HCT116 (cell line): ENCODE results near the gene ADGRV1. TPM values are rescaled to one million over a fixed set of nuclear protein-coding genes. Genes with fewer than 3 reads are reported as not detected.

Experiments used
- ATAC-seq: fragments of 200-7000 bp; cut with Tn5 transposase; 2 replicates; pipeline ENCODE4 v1.9.1; 2020; ENCODE audit warnings: mild to moderate bottlenecking, moderate library complexity
- BruUV-seq: library from RNA; stranded (reverse); fragments of 400-500 nt; replicated peaks from 2 replicates; lab custom pipeline; 2021; lab: Mats Ljungman, UMichigan
- CTCF ChIA-PET: fragments of 300-600 bp; sonication (Branson Sonifier 250); formaldehyde crosslinking; loops from one replicate; lab custom pipeline; 2021; ENCODE audit warnings: antibody characterized with exemption; lab: Charles Lee
- POLR2A ChIA-PET: fragments of 300-600, 350-600 bp; sonication (Branson Sonifier 250); formaldehyde crosslinking; loops from one replicate; lab custom pipeline; 2021; ENCODE audit warnings: antibody characterized with exemption; lab: Charles Lee
- RAD21 ChIA-PET, 2 experiments: fragments of 300-600 bp; sonication (Branson Sonifier 250); formaldehyde crosslinking; loops; one replicate each; lab custom pipeline; 2023; ENCODE audit warnings: low total read pairs in 2 of 2; ENCODE audit not compliant: uncharacterized antibody in 2 of 2, unreplicated experiment in 2 of 2, low non-redundant PET in 1 of 2; lab: Charles Lee
- DNase-seq: peaks from one replicate; pipeline ENCODE4 v3.0.0-alpha.2; 2010; ENCODE audit warnings: low read depth, low spot score
- H2AFZ ChIP-seq: fragments of 200-600 bp; shearing (Covaris generic), sonication (generic); 2 replicates; pipeline ENCODE4 v1.6.1; 2017; ENCODE audit warnings: low read depth, mixed run types, mixed read lengths, antibody characterized with exemption, low read length; ENCODE audit not compliant: poor library complexity, severe bottlenecking
- H3K27ac ChIP-seq: 2 replicates; pipeline ENCODE4 v1.5.1; 2012; ENCODE audit warnings: low read depth, low read length
- H3K27me3 ChIP-seq: fragments of 200-600 bp; sonication (generic); 2 replicates; pipeline ENCODE4 v1.6.1; 2016; ENCODE audit warnings: mixed run types, low read length, mixed read lengths; ENCODE audit not compliant: insufficient read depth
- H3K36me3 ChIP-seq, 2 experiments: fragments of 200-500 bp in 1 of 2; fragments of 200-600 bp in 1 of 2; sonication (Bioruptor generic) in 1 of 2; sonication (generic) in 1 of 2; 2 replicates each; pipeline versions ENCODE4 v1.5.1 to v1.6.1; 2014 to 2016; ENCODE audit warnings: low read length in 2 of 2, inconsistent platforms in 1 of 2, mixed read lengths in 1 of 2, mixed run types in 1 of 2; ENCODE audit not compliant: insufficient read depth in 2 of 2, control insufficient read depth in 1 of 2
- H3K4me1 ChIP-seq, 2 experiments: fragments of 200-600 bp in 1 of 2; sonication (generic) in 1 of 2; 2 replicates each; pipeline versions ENCODE4 v1.5.1 to v1.6.1; 2012 to 2017; ENCODE audit warnings: low read length in 2 of 2, inconsistent platforms in 1 of 2, mild to moderate bottlenecking in 1 of 2, mixed read lengths in 1 of 2, mixed run types in 1 of 2, moderate library complexity in 1 of 2; ENCODE audit not compliant: insufficient read depth in 2 of 2, control insufficient read depth in 1 of 2
- H3K4me2 ChIP-seq: fragments of 200-600 bp; sonication (generic); 2 replicates; pipeline ENCODE4 v1.6.1; 2017; ENCODE audit warnings: mixed run types, low read length, mixed read lengths
- H3K4me3 ChIP-seq, 2 experiments: fragments of 200-600 bp in 1 of 2; sonication (generic) in 1 of 2; replicated peaks in 1 of 2; 2 replicates each; pipeline ENCODE4 v1.5.1; 2011 to 2016; ENCODE audit warnings: low read length in 2 of 2, control low read depth in 1 of 2, low read depth in 1 of 2, mild to moderate bottlenecking in 1 of 2, mixed read lengths in 1 of 2, mixed run types in 1 of 2
- H3K79me2 ChIP-seq: fragments of 200-600 bp; sonication (generic); 2 replicates; pipeline ENCODE4 v1.6.1; 2017; ENCODE audit warnings: mild to moderate bottlenecking, mixed run types, low read length, moderate library complexity, mixed read lengths; ENCODE audit not compliant: insufficient read depth
- H3K9ac ChIP-seq: fragments of 200-600 bp; sonication (generic); 2 replicates; pipeline ENCODE4 v1.6.1; 2016; ENCODE audit warnings: low read length, mixed read lengths
- H3K9me2 ChIP-seq: fragments of 200-600 bp; sonication (generic), shearing (Covaris generic); 2 replicates; pipeline ENCODE4 v1.6.1; 2017; ENCODE audit warnings: mixed run types, mild to moderate bottlenecking, moderate library complexity; ENCODE audit not compliant: insufficient read depth
- H3K9me3 ChIP-seq, 2 experiments: fragments of 200-500 bp in 1 of 2; fragments of 200-600 bp in 1 of 2; sonication (Bioruptor generic) in 1 of 2; sonication (generic) in 1 of 2; 2 replicates each; pipeline ENCODE4 v1.6.1; 2014 to 2017; ENCODE audit warnings: low read length in 2 of 2, mixed read lengths in 2 of 2, inconsistent platforms in 1 of 2, low read depth in 1 of 2, mild to moderate bottlenecking in 1 of 2, mixed run types in 1 of 2, moderate library complexity in 1 of 2; ENCODE audit not compliant: control insufficient read depth in 1 of 2, insufficient read depth in 1 of 2
- H4K20me1 ChIP-seq: fragments of 200-600 bp; sonication (generic), shearing (Covaris generic); 2 replicates; pipeline ENCODE4 v1.6.1; 2017; ENCODE audit warnings: mixed run types, mild to moderate bottlenecking, moderate library complexity; ENCODE audit not compliant: insufficient read depth
- EGR1 ChIP-seq: IDR thresholded peaks from 2 replicates; pipeline ENCODE4 v1.6.1; 2012; ENCODE audit warnings: low read depth
- POLR2A ChIP-seq: IDR thresholded peaks from 2 replicates; pipeline ENCODE4 v1.7.0; 2011; ENCODE audit warnings: borderline replicate concordance; ENCODE audit not compliant: insufficient read depth, insufficient read length; ENCODE audit errors: extremely low read depth
- POLR2AphosphoS5 ChIP-seq: IDR thresholded peaks from 2 replicates; pipeline ENCODE4 v1.6.1; 2011; ENCODE audit warnings: mild to moderate bottlenecking, low read depth, low read length, moderate library complexity
- RAD21 ChIP-seq: IDR thresholded peaks from 2 replicates; pipeline ENCODE4 v1.6.1; 2012; ENCODE audit warnings: low read depth, mild to moderate bottlenecking
- TCF7L2 ChIP-seq: IDR thresholded peaks from 2 replicates; pipeline ENCODE4 v1.7.0; 2011; ENCODE audit warnings: borderline replicate concordance, inconsistent platforms; ENCODE audit not compliant: insufficient read depth, insufficient read length; ENCODE audit errors: extremely low read depth
- intact Hi-C: fragments of 100-400 bp; cut with micrococcal nuclease; formaldehyde crosslinking; loops from 2 replicates; pipeline ENCODE4 v1.10.0; 2022
- total RNA-seq: library from RNA; stranded (reverse); gene quantifications from one replicate; pipeline ENCODE4 v1.2.1, GENCODE V29; 2021; ENCODE audit not compliant: unreplicated experiment
- TF ChIP-seq, protein P1 (sequence below), 3 experiments: fragments of 200-600 bp in 1 of 3; sonication (generic) in 1 of 3; IDR thresholded peaks in 2 of 3; conservative IDR thresholded peaks in 1 of 3; 2 replicates each; pipeline ENCODE4 v1.5.1; 2012 to 2017; ENCODE audit warnings: low read depth in 2 of 3, low read length in 2 of 3, antibody characterized with exemption in 1 of 3, borderline replicate concordance in 1 of 3, control low read depth in 1 of 3, mild to moderate bottlenecking in 1 of 3, mixed read lengths in 1 of 3, mixed run types in 1 of 3, moderate library complexity in 1 of 3; ENCODE audit not compliant: insufficient read depth in 1 of 3
- TF ChIP-seq, protein P2 (sequence below): IDR thresholded peaks from 2 replicates; pipeline ENCODE4 v1.6.1; 2012
- TF ChIP-seq, protein P3 (sequence below): IDR thresholded peaks from 2 replicates; pipeline ENCODE4 v1.6.1; 2011; ENCODE audit warnings: mild to moderate bottlenecking, low read length, moderate library complexity; ENCODE audit not compliant: insufficient replicate concordance; ENCODE audit errors: extremely low read depth

The ADGRV1 gene
- total RNA-seq, 1 experiment from 2014 or later, result 6.0 TPM

DNA sequence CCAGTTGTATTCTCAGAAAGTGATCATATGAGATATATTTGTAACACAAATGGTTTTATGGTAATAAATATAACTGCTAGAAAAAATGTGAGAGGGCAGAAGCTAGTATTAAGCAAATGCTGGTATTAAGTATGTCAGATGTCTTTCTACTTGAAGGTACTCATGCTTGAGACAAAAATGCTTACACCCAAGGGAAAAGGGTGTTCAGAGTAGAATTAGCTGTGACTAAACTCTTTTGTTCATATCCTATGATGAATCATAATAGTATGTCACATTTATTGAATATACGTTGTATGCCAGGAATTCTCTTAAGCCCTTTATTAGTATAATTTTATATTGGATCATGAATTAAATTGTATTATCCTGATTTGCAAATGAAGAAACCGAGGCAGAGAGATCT, 2.2 kb downstream of the ADGRV1 start (continued):
- TF ChIP-seq, protein P1, sequence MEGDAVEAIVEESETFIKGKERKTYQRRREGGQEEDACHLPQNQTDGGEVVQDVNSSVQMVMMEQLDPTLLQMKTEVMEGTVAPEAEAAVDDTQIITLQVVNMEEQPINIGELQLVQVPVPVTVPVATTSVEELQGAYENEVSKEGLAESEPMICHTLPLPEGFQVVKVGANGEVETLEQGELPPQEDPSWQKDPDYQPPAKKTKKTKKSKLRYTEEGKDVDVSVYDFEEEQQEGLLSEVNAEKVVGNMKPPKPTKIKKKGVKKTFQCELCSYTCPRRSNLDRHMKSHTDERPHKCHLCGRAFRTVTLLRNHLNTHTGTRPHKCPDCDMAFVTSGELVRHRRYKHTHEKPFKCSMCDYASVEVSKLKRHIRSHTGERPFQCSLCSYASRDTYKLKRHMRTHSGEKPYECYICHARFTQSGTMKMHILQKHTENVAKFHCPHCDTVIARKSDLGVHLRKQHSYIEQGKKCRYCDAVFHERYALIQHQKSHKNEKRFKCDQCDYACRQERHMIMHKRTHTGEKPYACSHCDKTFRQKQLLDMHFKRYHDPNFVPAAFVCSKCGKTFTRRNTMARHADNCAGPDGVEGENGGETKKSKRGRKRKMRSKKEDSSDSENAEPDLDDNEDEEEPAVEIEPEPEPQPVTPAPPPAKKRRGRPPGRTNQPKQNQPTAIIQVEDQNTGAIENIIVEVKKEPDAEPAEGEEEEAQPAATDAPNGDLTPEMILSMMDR (IDR thresholded peaks at IDR 0.05 in 2 of 3, conservative IDR thresholded peaks at IDR 0.05 in 1 of 3; ENCODE audit: borderline replicate concordance in 1 of 3, insufficient read depth in 1 of 3, low read depth in 2 of 3, low read length in 2 of 3), result no peak
- TF ChIP-seq, protein P2, sequence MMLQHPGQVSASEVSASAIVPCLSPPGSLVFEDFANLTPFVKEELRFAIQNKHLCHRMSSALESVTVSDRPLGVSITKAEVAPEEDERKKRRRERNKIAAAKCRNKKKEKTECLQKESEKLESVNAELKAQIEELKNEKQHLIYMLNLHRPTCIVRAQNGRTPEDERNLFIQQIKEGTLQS, result no peak
- TF ChIP-seq, protein P3, sequence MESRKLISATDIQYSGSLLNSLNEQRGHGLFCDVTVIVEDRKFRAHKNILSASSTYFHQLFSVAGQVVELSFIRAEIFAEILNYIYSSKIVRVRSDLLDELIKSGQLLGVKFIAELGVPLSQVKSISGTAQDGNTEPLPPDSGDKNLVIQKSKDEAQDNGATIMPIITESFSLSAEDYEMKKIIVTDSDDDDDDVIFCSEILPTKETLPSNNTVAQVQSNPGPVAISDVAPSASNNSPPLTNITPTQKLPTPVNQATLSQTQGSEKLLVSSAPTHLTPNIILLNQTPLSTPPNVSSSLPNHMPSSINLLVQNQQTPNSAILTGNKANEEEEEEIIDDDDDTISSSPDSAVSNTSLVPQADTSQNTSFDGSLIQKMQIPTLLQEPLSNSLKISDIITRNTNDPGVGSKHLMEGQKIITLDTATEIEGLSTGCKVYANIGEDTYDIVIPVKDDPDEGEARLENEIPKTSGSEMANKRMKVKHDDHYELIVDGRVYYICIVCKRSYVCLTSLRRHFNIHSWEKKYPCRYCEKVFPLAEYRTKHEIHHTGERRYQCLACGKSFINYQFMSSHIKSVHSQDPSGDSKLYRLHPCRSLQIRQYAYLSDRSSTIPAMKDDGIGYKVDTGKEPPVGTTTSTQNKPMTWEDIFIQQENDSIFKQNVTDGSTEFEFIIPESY, result no peak
- no peak for TF ChIP-seq TCF7L2
- TF ChIP-seq POLR2AphosphoS5, result no peak
- no peak for TF ChIP-seq POLR2A

DNA sequence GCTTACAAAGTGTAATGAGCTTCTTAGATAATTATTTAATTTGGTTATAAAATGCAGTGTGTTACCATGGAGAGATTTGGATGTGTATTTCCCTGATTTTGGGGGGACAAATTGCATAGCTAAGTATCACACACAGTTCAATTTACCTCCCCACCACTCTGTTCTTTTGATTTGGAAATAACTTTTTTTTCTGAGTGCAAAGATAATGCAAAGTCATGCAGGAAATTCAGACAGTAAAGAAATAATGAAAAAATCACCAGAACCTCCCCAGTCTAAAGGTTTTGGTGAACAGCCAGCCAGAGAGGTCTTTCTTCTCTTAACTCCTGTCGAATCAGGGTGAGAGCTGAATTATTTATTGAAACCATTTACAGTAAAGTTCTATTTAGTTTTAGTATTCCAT, 3.2 kb downstream of the ADGRV1 start:
- Histone ChIP-seq H3K4me1 (no peaks in the 10 kb centered on the region; a peak in 1 of 4 replicates), H3K27ac (no peak overlapping the region), H4K20me1 (no peaks in the 10 kb centered on the region), H3K79me2 (no peaks in the 10 kb centered on the region), H3K9me2 (no peaks in the 10 kb centered on the region), H3K9me3 (no peaks in the 10 kb centered on the region), H3K36me3 (no peaks in the 10 kb centered on the region), H3K27me3 (no peaks in the 10 kb centered on the region), H3K4me2 (no peak overlapping the region), H3K9ac (no peak overlapping the region), H2AFZ (no peak overlapping the region), H3K4me3 (no peak overlapping the region)
- intact Hi-C loops, result no loop called here
- ATAC-seq (no peak), DNase-seq (no peak)
- TF ChIP-seq, protein P1 (IDR thresholded peaks at IDR 0.05 in 2 of 3, conservative IDR thresholded peaks at IDR 0.05 in 1 of 3; ENCODE audit: borderline replicate concordance in 1 of 3, insufficient read depth in 1 of 3, low read depth in 2 of 3, low read length in 2 of 3), result no peak
- TF ChIP-seq EGR1 (no peak), RAD21 (no peak)
- CTCF ChIA-PET, result no interaction called here
- no TSS peak for BruUV-seq
- POLR2A ChIA-PET, result no interaction called here
- RAD21 ChIA-PET, result no interaction called here
